ENCODE measurements around the gene TOM1. TPM values are rescaled to one million over a fixed set of nuclear protein-coding genes. Genes with fewer than 3 reads are reported as not detected.

TOM1 gene
- total and polyA plus RNA-seq, 7 experiments from 2014 or later = 32.3 to 225 (median 55.3) TPM

DNA sequence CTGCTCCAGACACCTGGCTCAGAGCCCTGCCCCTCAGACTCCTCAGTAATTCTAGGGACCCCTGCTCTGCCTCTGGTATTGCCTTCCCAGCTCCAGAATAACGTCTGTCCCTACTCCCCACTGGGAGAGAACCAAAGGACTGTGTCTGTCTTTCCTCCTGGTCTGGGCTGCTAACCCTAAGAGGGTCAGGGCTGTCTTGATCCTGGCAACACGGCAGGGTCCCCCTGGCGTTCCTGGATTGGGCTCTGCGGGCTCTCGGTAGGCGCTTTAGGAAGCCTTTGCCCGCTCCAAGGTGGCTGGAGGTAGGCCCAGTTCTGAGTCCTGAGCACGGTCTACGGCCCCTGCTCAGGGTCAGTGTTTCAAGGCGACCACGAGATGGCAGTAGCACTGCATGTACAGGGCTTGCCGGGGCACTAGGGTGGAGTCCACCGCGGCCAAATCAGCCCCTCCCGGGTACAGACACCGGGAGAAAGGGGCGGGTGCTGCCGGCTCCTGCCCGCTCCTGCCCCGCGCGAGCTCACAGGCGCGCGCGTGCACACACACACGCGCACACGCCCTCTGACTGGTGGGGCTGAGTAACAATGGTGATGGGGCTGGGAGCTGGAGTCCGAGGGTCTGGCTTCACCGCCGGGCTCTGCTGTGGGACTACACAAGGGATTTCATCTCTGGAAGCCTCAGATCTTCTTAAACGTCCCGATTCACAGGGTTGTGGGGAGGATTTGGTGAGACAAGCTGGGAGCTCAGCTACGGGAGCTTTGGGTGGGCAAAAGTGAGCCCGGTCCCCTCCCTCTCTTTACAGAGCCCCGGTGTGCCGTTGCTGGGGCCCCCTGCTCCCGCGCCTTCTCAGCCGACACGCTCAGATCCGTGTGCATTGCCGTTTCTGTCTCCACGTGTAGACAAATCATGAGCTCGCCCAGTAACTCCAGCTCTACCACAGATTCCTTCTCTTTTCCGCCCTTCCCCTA lies 51.1 kb downstream of the TOM1 start:
- ChIA-PET CTCF (interaction anchor here (0.5 to 2.4 kb wide), 13 partner anchors 10 to 827 kb away, joined by 3 to 9 read pairs (median 4); no protein-coding TSS in a partner anchor), POLR2A (interaction anchor here (1.0 kb wide), 1 partner anchor 51 kb away, joined by 3 read pairs; the partner anchor contains the start of gene TOM1)
- Histone ChIP-seq H3K4me1 (ENCODE audit: control insufficient read depth in 2 of 2, insufficient read depth in 2 of 2, low read length in 2 of 2) (peaks cover 11 to 16% of the 10 kb centered on the region in 2 donors), H3K9me3 (ENCODE audit: control insufficient read depth in 2 of 3, low read length in 3 of 3) (no peaks in the 10 kb centered on the region), H3K27me3 (ENCODE audit: control insufficient read depth in 2 of 2, insufficient read depth in 2 of 2, low read length in 2 of 2) (no peaks in the 10 kb centered on the region), H3K4me3 (ENCODE audit: low read length) (peak overlapping the region; percentile 71), H3K27ac (ENCODE audit: low read depth, low read length) (no peak overlapping the region), H3K36me3 (ENCODE audit: control insufficient read depth in 2 of 3, insufficient read depth in 3 of 3, low read length in 3 of 3) (peaks cover 0 to 19% (median 0%) of the 10 kb centered on the region in 3 experiments)
- peak; percentile 52 to 85 (median 75) for DNase-seq
- peaks cover 0 to 5% (median 1%) of the 10 kb centered on the region in 5 donors for H3K36me3 Mint-ChIP-seq
- no peaks in the 10 kb centered on the region for H3K9me3 Mint-ChIP-seq
- H3K27me3 Mint-ChIP-seq = peaks cover 4 to 8% (median 5%) of the 10 kb centered on the region in 5 donors
- peak; percentile 88 for ATAC-seq
- intact Hi-C loops (cut with micrococcal nuclease) = loop anchor here (1.0 to 10.0 kb wide), 10 partner anchors 46 to 829 kb away; partner anchors contain the start of gene MCM5 (in 1 of the 2)
- H3K27ac Mint-ChIP-seq = peak overlapping the region in 6 of 9 donors; percentile 12 to 78 (median 37)
- peak overlapping the region; percentile 39 to 88 (median 82) for H3K4me3 Mint-ChIP-seq
- H3K4me1 Mint-ChIP-seq = peaks cover 8 to 29% (median 26%) of the 10 kb centered on the region in 7 donors

DNA sequence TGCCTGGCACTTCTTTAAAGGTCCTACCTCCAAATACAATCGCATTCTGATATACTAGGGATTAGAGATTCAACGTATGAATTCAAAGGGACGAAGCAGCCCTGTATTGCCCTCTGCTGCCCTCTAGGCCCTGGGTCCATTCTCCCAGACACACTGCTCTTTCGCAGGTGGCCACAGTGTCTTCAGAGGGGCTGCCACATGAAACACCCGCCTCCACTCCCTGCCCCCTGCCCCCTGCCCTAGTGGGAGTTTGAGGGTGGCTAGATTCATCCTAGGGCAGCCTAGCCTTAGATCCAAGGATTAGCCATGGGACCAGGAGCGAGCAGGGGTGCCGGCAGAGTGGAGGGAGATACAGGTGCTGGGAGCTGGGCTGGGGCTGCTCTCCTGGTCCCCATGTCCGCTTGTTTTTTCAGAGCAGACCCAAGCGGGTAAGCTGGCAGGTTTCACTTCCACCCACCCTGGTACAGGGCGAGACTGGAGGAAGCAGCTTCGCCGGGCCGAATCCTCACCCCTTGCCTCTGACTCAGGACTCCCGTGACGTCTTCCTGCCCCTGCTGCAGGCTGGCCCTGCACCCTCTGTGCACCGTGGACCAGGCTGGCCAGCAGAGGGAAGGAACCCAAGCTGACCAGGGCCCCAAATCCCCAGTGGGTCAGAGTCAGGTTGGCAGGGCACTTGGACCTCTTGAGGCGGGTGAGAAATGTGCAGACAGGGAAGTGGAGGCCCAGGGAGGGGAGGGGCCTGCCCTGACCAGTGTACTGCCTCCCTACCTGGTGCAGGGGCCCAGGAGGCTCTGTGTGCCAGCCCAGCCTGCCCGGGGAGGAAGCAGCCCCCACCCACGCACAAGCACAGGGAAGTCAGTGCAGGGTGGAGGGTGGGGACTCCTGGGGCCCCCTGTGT lies 52.8 kb downstream of the TOM1 start:
- H3K9me3 ChIP-seq (ENCODE audit: control insufficient read depth in 2 of 3, low read length in 3 of 3) = no peaks in the 10 kb centered on the region
- peaks cover 0 to 5% (median 0%) of the 10 kb centered on the region in 3 experiments for H3K36me3 ChIP-seq (ENCODE audit: control insufficient read depth in 2 of 3, insufficient read depth in 3 of 3, low read length in 3 of 3)
- H3K27ac ChIP-seq (ENCODE audit: low read depth, low read length) = no peak overlapping the region
- ChIA-PET POLR2A (interaction anchor here (1.7 kb wide), 1 partner anchor 53 kb away, joined by 4 read pairs; the partner anchor contains the start of gene TOM1), CTCF (interaction anchor here (0.6 to 1.6 kb wide), 7 partner anchors 53 to 831 kb away, joined by 3 to 6 read pairs (median 3); no protein-coding TSS in a partner anchor)
- Mint-ChIP-seq H3K4me3 (peak overlapping the region in 9 of 10 donors; percentile 4 to 88 (median 53)), H3K27me3 (peaks cover 5 to 13% (median 10%) of the 10 kb centered on the region in 5 donors), H3K4me1 (peaks cover 8 to 29% (median 26%) of the 10 kb centered on the region in 7 donors), H3K36me3 (peaks cover 0 to 4% (median 0%) of the 10 kb centered on the region in 5 donors), H3K27ac (peak overlapping the region in 5 of 9 donors; percentile 24 to 75 (median 62)), H3K9me3 (no peaks in the 10 kb centered on the region)
- intact Hi-C loops (cut with micrococcal nuclease) = loop anchor here in 1 of 2 donors (5.0 to 10.0 kb wide), 2 partner anchors 48 to 715 kb away; no protein-coding TSS in a partner anchor
- DNase-seq = peak in 2 of 9 donors; percentile 33 to 57
- peak; percentile 74 for ATAC-seq
- no peaks in the 10 kb centered on the region for H3K27me3 ChIP-seq (ENCODE audit: control insufficient read depth in 2 of 2, insufficient read depth in 2 of 2, low read length in 2 of 2)
- H3K4me1 ChIP-seq (ENCODE audit: control insufficient read depth in 2 of 2, insufficient read depth in 2 of 2, low read length in 2 of 2) = peaks cover 11 to 16% of the 10 kb centered on the region in 2 donors
- H3K4me3 ChIP-seq (ENCODE audit: low read length) = no peak overlapping the region

DNA sequence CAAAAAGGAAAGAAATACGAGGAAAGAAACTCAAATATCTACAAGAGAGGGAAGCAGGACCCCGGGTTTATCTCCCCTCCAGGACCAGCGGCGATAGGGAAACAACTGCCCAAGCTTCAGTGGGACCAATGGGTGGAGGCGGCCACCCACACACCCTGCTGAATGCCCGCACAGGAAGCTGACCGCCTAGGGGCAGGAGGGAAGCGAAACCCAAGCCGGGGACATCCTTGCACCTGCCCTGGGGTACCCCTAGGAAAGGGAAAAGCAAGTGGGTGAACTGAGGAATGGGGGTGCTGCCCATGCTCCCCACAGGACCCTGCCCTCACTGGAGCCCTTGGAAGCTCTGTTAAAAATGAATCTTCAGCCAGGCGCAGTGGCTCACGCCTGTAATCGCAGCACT lies 53.6 kb downstream of the TOM1 start:
- ATAC-seq (no peak), DNase-seq (no peak)
- Mint-ChIP-seq H3K4me1 (peaks cover 8 to 29% (median 26%) of the 10 kb centered on the region in 7 donors), H3K27ac (no peak overlapping the region), H3K27me3 (peaks cover 5 to 13% (median 10%) of the 10 kb centered on the region in 5 donors), H3K9me3 (peaks cover 0 to 2% (median 0%) of the 10 kb centered on the region in 11 donors), H3K36me3 (no peaks in the 10 kb centered on the region), H3K4me3 (no peak overlapping the region)
- Histone ChIP-seq H3K36me3 (ENCODE audit: control insufficient read depth in 2 of 3, insufficient read depth in 3 of 3, low read length in 3 of 3) (no peaks in the 10 kb centered on the region), H3K27ac (ENCODE audit: low read depth, low read length) (no peak overlapping the region), H3K4me3 (ENCODE audit: low read length) (no peak overlapping the region), H3K9me3 (ENCODE audit: control insufficient read depth in 2 of 3, low read length in 3 of 3) (no peaks in the 10 kb centered on the region), H3K4me1 (ENCODE audit: control insufficient read depth in 2 of 2, insufficient read depth in 2 of 2, low read length in 2 of 2) (peaks cover 11 to 16% of the 10 kb centered on the region in 2 donors), H3K27me3 (ENCODE audit: control insufficient read depth in 2 of 2, insufficient read depth in 2 of 2, low read length in 2 of 2) (no peaks in the 10 kb centered on the region)
- ChIA-PET POLR2A (interaction anchor here (1.7 kb wide), 1 partner anchor 54 kb away, joined by 4 read pairs; the partner anchor contains the start of gene TOM1), CTCF (interaction anchor here (0.7 to 1.6 kb wide), 5 partner anchors 52 to 830 kb away, joined by 3 to 6 read pairs (median 4); no protein-coding TSS in a partner anchor)
- intact Hi-C loops (cut with micrococcal nuclease) = loop anchor here in 1 of 2 donors (5.0 to 10.0 kb wide), 2 partner anchors 49 to 714 kb away; no protein-coding TSS in a partner anchor

DNA sequence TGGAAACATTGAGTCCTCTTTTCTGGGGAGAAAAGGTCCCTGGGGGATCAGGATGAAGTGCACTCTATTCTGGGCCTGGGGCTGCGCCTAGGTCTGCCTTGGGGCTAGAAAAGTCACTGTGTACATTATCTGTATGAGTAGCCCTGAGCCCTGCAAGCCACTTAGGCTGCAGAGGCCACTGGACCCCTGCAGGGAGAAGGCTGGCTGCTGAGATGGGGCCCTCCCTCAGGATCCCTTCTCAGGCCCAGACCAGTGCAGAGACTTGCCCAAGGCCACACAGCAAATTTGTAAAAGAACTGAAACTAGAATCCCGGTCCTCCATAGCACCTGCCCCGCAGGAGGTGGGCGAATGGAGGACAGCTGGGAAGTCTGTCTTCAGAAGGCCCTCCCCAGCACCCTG lies 54.4 kb downstream of the TOM1 start:
- Mint-ChIP-seq H3K4me1 (peaks cover 8 to 29% (median 26%) of the 10 kb centered on the region in 7 donors), H3K27ac (no peak overlapping the region), H3K27me3 (peaks cover 5 to 13% (median 10%) of the 10 kb centered on the region in 5 donors), H3K4me3 (no peak overlapping the region), H3K9me3 (peaks cover 0 to 2% (median 0%) of the 10 kb centered on the region in 11 donors), H3K36me3 (no peaks in the 10 kb centered on the region)
- H3K4me1 ChIP-seq (ENCODE audit: control insufficient read depth in 2 of 2, insufficient read depth in 2 of 2, low read length in 2 of 2) = peaks cover 11 to 16% of the 10 kb centered on the region in 2 donors
- no peak overlapping the region for H3K4me3 ChIP-seq (ENCODE audit: low read length)
- no peaks in the 10 kb centered on the region for H3K27me3 ChIP-seq (ENCODE audit: control insufficient read depth in 2 of 2, insufficient read depth in 2 of 2, low read length in 2 of 2)
- POLR2A ChIA-PET = no interaction called here
- CTCF ChIA-PET = no interaction called here
- no peak overlapping the region for H3K27ac ChIP-seq (ENCODE audit: low read depth, low read length)
- intact Hi-C loops (cut with micrococcal nuclease) = loop anchor here in 1 of 2 donors (5.0 to 10.0 kb wide), 2 partner anchors 49 to 713 kb away; no protein-coding TSS in a partner anchor
- ATAC-seq = no peak
- no peaks in the 10 kb centered on the region for H3K9me3 ChIP-seq (ENCODE audit: control insufficient read depth in 2 of 3, low read length in 3 of 3)
- no peak for DNase-seq
- no peaks in the 10 kb centered on the region for H3K36me3 ChIP-seq (ENCODE audit: control insufficient read depth in 2 of 3, insufficient read depth in 3 of 3, low read length in 3 of 3)

DNA sequence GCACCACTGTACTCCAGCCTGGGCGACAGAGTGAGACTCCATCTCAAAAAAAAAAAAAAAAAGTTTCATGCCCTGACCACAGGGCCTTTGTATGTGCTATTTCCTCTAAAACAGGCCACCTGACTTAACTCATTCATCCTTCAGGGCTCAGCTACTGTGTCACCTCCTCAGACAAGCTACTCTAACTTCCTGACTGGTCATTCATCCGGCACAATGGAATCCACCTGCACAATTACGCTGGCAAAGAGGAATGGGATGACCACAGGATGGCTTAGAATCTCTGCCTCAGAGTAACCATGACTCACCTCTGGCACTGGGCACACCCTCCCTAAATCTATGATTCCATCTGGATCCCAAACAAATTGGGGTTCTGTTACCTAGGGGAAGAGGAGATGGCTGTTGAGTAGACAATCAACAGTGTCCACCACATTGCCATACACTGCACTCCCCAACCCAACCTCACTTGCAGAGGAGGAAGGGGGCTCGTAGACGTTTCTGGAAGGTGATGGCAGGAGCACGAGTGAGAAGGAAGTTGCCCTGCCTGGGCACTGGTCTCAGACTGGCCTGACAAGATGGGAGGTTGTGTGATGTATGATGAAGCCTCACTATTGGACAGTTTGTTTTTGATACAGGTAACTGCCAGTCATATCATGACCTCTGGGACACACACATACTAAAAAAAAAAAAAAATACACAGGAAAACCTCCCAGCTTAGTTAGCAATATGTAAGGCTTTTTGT lies 58.4 kb downstream of the TOM1 start:
- no peaks in the 10 kb centered on the region for H3K36me3 Mint-ChIP-seq
- no peak overlapping the region for H3K4me3 Mint-ChIP-seq
- H3K4me1 Mint-ChIP-seq = peaks cover 0 to 5% (median 0%) of the 10 kb centered on the region in 7 donors
- POLR2A ChIA-PET = no interaction called here
- no peaks in the 10 kb centered on the region for H3K27me3 ChIP-seq (ENCODE audit: control insufficient read depth in 2 of 2, insufficient read depth in 2 of 2, low read length in 2 of 2)
- H3K27ac Mint-ChIP-seq = no peak overlapping the region
- H3K27me3 Mint-ChIP-seq = peaks cover 2 to 17% (median 10%) of the 10 kb centered on the region in 5 donors
- H3K9me3 Mint-ChIP-seq = peaks cover 0 to 2% (median 0%) of the 10 kb centered on the region in 11 donors
- peaks cover under 1% of the 10 kb centered on the region in 2 donors for H3K4me1 ChIP-seq (ENCODE audit: control insufficient read depth in 2 of 2, insufficient read depth in 2 of 2, low read length in 2 of 2)
- H3K4me3 ChIP-seq (ENCODE audit: low read length) = no peak overlapping the region
- H3K27ac ChIP-seq (ENCODE audit: low read depth, low read length) = no peak overlapping the region
- CTCF ChIA-PET = no interaction called here
- H3K9me3 ChIP-seq (ENCODE audit: control insufficient read depth in 2 of 3, low read length in 3 of 3) = no peaks in the 10 kb centered on the region
- H3K36me3 ChIP-seq (ENCODE audit: control insufficient read depth in 2 of 3, insufficient read depth in 3 of 3, low read length in 3 of 3) = no peaks in the 10 kb centered on the region
- ATAC-seq (no peak), DNase-seq (no peak)
- intact Hi-C loops (cut with micrococcal nuclease) = loop anchor here in 1 of 2 donors (10.0 kb wide), 1 partner anchor 53 kb away; no protein-coding TSS in a partner anchor
